GM12872 (cell line): ENCODE data around the gene ETV5.

ENCODE experiments used
- TF ChIP-seq, protein P1 (sequence below): IDR thresholded peaks from 3 replicates; pipeline ENCODE4 v1.5.1; 2011; ENCODE audit warnings: low read depth, mild to moderate bottlenecking, low read length, moderate library complexity; ENCODE audit not compliant: insufficient read depth

ETV5 gene

DNA sequence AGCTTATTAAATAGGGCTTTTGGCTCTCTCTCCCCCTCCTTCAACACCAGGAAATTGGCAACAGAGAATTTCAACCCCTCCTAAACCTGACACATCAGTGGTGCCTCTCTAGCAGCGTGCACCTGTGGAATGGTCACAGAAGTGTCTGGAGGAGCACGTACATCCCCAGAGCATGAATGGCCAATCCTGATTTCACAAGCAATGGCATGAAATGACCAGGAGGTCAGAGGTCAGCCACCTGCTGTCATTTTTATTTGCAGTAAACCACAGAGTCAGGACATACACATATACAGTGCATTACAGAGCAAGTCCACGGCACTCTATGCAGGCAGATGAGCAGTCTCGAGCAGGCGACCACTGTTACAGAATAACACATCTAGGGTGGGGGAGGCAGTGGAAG is 25.1 kb upstream of the ETV5 start:
- TF ChIP-seq, protein P1, sequence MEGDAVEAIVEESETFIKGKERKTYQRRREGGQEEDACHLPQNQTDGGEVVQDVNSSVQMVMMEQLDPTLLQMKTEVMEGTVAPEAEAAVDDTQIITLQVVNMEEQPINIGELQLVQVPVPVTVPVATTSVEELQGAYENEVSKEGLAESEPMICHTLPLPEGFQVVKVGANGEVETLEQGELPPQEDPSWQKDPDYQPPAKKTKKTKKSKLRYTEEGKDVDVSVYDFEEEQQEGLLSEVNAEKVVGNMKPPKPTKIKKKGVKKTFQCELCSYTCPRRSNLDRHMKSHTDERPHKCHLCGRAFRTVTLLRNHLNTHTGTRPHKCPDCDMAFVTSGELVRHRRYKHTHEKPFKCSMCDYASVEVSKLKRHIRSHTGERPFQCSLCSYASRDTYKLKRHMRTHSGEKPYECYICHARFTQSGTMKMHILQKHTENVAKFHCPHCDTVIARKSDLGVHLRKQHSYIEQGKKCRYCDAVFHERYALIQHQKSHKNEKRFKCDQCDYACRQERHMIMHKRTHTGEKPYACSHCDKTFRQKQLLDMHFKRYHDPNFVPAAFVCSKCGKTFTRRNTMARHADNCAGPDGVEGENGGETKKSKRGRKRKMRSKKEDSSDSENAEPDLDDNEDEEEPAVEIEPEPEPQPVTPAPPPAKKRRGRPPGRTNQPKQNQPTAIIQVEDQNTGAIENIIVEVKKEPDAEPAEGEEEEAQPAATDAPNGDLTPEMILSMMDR: no peak

DNA sequence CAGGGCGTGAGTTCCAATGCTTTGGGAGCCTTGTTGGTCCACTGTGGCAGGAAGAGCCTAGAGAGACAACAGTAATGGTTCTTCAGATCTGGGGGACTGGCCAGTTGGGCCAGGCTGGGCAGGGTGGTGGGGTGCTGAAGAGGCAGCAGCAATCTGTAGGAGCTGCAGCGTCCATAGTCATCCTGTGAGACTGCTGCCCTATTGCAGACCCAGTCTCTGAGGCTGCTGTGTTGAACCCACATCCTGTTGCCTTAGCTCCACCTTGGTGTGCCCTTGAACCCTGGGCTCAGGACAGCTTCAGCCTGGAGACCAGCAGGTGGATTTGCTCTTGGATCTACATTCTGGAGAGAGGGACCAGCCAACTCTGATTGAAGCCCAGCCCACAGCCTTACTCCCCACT is 23.6 kb upstream of the ETV5 start:
- TF ChIP-seq, protein P1: no peak

DNA sequence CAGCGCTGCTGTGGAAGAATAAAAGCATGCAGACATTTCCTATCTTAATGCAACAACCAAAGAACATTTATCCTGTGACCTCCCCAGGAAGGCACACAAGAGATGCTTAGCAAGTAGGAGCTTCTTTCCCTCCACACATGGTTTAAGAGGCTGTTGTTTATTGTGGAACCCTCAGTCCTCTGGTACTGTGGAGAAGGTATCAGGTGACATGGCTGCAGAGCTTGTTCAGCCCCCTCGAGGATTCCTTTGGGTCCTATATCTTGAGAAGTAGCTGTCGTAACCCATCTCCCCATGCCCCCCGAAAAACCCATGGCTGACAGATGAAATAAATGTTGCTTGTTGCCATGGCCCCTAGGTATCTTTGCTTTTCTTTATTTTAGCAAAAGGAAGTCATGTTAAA is 20.3 kb upstream of the ETV5 start:
- TF ChIP-seq, protein P1: no peak

DNA sequence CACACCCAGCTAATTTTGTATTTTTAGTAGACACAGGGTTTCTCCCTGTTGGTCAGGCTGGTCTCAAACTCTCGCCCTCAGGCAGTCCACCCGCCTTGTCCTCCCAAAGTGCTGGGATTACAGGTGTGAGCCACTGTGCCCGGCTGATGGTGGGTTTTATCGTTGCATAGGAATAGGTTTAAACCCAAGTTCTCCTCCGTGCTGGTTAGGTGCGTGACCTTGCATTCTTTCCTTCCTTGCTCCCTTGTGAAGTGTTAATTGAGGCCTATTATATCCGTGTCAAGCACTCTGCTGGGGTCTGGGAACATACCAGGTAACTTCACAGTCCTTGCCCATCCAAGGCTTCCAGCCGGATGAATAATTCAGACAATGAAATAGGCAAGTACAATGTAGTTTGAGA is 19.3 kb upstream of the ETV5 start:
- TF ChIP-seq, protein P1: no peak

DNA sequence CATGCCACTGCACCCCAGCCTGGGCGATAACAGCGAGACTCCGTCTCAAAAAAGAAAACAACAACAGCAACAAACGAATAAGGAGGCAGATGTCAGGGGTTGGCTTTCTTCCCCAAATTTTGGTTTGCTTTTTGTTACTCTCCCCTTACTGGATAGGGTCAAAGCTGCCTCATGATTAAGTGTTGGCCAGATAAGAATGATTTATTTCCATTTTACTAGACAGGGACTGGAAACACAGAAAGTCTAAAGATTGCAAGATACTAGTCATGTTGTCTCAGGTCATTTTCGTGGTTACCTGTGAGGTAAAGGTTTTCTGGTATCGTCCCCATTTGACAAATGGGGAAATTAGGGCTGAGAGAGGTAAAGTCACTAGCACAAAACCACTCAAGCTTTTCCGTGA is 18.6 kb upstream of the ETV5 start:
- TF ChIP-seq, protein P1: no peak

DNA sequence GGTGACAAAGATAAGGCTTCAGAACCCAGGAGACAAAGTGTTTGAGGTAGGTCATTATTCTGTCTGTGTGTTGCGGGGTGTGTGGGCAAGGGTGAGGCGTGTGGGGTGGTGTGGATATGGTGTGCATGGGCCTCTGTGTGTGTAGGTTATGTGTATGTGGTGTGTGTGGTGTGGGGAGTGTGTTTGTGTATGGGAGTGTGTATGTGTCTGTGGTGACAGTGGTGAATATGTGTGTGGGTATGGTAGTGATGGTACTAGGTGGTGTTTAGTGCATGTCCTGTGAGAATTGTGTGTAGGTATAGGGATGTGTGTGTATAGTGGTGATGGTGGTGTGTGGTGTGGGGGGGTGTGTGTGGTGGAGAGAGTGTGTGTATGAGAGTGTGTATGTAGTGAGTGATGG is 16.2 kb upstream of the ETV5 start:
- TF ChIP-seq, protein P1: no peak

DNA sequence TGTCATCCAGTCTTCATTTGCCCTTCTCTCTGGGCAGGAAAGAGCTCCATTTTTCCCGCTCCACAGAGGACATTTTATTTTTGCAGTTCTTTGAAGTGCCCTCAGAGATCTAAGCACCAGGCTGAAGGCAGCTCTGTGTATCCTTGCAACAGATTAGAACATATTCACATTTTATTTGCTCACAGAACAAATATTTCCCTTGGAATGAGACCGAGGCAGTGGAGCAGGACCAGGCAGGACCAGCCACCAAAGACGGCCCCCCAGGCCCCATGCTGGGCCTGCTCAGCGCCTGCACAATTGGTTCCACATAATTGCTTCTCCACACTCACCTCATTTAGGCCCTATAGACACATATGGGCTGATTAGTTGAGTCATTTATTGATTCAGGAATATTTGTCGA is 15.7 kb upstream of the ETV5 start:
- TF ChIP-seq, protein P1: no peak

DNA sequence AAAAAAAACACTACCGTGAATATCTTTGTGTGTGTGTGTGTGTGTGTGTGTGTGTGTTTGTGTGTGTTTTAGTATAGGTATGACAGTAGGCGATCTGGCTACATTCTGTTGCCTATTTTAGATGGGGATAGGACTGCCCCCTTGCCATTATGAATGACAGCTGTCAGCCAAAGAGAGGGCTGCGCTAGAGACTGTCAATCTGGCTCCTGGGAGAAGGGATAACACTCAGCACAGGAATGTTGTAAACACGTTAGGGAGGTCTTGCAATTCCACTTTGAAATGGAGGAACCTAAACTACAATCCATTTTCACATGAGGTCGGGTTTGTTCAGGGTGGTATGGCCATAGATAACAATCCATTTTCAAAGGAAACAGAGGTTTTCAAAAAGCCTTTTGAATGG is 14.1 kb upstream of the ETV5 start:
- TF ChIP-seq, protein P1: no peak
